K562 (cell line): Measurements from ENCODE around the gene COPA. TPM values are rescaled to one million over a fixed set of nuclear protein-coding genes. Genes with fewer than 3 reads are reported as not detected.

Experiments
- CREM ChIP-seq: IDR thresholded peaks from 2 replicates; pipeline ENCODE4 v1.6.1; 2014; ENCODE audit warnings: antibody characterized with exemption, low read depth
- EZH2 ChIP-seq: IDR thresholded peaks from 2 replicates; pipeline ENCODE4 v1.6.1; 2012; ENCODE audit warnings: low read depth, mild to moderate bottlenecking, inconsistent platforms, low read length, borderline replicate concordance
- GTF2E2 ChIP-seq: fragments of 200-800 bp; sonication (Bioruptor generic); IDR thresholded peaks from 2 replicates; pipeline ENCODE4 v1.6.1; 2016; ENCODE audit warnings: missing genetic modification characterization, missing compliant biosample characterization
- MITF ChIP-seq: IDR thresholded peaks from 2 replicates; pipeline ENCODE4 v1.6.1; 2014; ENCODE audit warnings: antibody characterized with exemption
- MXI1 ChIP-seq: IDR thresholded peaks from 2 replicates; pipeline ENCODE4 v1.6.1; 2011; ENCODE audit warnings: low read depth, mild to moderate bottlenecking, improper control_type of control experiment, low read length
- ZNF57 ChIP-seq: fragments of 450-650 bp; formaldehyde crosslinking; IDR thresholded peaks from 2 replicates; pipeline ENCODE4 v1.4.0; 2020; ENCODE audit warnings: mild to moderate bottlenecking, moderate library complexity
- polyA plus RNA-seq, 8 experiments: library from polyadenylated mRNA; depleted of rRNA in 4 of 8; stranded (reverse) in 5 of 8; unstranded in 3 of 8; fragments of >200 nt; fragmentation: Nextera tagmentation in 2 of 8; fragmentation: Illumina TruSeq in 1 of 8; extraction: Ambion mirVana in 2 of 8; extraction: Trizol in 1 of 8; gene quantifications; 2 replicates each; pipeline versions ENCODE4 v1.2.1 to v1.2.3, GENCODE V29; 2011 to 2014; ENCODE audit warnings: inconsistent platforms in 1 of 8, missing spikeins in 1 of 8
- total RNA-seq, 7 experiments: library from RNA; depleted of rRNA in 6 of 7; stranded (reverse); fragments of >200 nt in 6 of 7; fragmentation: Illumina TruSeq in 2 of 7; extraction: Trizol in 2 of 7; gene quantifications; 2 replicates each; pipeline versions ENCODE4 v1.2.1 to v1.2.3, GENCODE V29; 2011 to 2021; ENCODE audit warnings: low replicate concordance in 1 of 7
- TF ChIP-seq, protein P1 (sequence below): IDR thresholded peaks from 2 replicates; pipeline ENCODE4 v1.6.1; 2016; ENCODE audit warnings: missing genetic modification characterization, missing compliant biosample characterization
- TF ChIP-seq, protein P2 (sequence below): fragments of 450-650 bp; IDR thresholded peaks from 2 replicates; pipeline ENCODE4 v1.6.1; 2016; ENCODE audit warnings: mild to moderate bottlenecking, moderate library complexity
- TF ChIP-seq, protein P3 (sequence below), 2 experiments: fragments of 450-650 bp in 1 of 2; IDR thresholded peaks; 2 replicates each; pipeline ENCODE4 v1.6.1; 2011 to 2017; ENCODE audit warnings: low read depth in 2 of 2, antibody characterized with exemption in 1 of 2, borderline replicate concordance in 1 of 2, low read length in 1 of 2, mild to moderate bottlenecking in 1 of 2, mixed read lengths in 1 of 2; ENCODE audit not compliant: control insufficient read depth in 1 of 2

COPA gene
- total and polyA plus RNA-seq, 9 of the 15 experiments (the other 6 are each of a cell fraction or from before 2014, with no cell fraction given): 49.8 to 222 (median 110) TPM

- TF ChIP-seq, protein P1, sequence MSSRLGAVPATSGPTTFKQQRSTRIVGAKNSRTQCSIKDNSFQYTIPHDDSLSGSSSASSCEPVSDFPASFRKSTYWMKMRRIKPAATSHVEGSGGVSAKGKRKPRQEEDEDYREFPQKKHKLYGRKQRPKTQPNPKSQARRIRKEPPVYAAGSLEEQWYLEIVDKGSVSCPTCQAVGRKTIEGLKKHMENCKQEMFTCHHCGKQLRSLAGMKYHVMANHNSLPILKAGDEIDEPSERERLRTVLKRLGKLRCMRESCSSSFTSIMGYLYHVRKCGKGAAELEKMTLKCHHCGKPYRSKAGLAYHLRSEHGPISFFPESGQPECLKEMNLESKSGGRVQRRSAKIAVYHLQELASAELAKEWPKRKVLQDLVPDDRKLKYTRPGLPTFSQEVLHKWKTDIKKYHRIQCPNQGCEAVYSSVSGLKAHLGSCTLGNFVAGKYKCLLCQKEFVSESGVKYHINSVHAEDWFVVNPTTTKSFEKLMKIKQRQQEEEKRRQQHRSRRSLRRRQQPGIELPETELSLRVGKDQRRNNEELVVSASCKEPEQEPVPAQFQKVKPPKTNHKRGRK (tag): no peak
- TF ChIP-seq, protein P2, sequence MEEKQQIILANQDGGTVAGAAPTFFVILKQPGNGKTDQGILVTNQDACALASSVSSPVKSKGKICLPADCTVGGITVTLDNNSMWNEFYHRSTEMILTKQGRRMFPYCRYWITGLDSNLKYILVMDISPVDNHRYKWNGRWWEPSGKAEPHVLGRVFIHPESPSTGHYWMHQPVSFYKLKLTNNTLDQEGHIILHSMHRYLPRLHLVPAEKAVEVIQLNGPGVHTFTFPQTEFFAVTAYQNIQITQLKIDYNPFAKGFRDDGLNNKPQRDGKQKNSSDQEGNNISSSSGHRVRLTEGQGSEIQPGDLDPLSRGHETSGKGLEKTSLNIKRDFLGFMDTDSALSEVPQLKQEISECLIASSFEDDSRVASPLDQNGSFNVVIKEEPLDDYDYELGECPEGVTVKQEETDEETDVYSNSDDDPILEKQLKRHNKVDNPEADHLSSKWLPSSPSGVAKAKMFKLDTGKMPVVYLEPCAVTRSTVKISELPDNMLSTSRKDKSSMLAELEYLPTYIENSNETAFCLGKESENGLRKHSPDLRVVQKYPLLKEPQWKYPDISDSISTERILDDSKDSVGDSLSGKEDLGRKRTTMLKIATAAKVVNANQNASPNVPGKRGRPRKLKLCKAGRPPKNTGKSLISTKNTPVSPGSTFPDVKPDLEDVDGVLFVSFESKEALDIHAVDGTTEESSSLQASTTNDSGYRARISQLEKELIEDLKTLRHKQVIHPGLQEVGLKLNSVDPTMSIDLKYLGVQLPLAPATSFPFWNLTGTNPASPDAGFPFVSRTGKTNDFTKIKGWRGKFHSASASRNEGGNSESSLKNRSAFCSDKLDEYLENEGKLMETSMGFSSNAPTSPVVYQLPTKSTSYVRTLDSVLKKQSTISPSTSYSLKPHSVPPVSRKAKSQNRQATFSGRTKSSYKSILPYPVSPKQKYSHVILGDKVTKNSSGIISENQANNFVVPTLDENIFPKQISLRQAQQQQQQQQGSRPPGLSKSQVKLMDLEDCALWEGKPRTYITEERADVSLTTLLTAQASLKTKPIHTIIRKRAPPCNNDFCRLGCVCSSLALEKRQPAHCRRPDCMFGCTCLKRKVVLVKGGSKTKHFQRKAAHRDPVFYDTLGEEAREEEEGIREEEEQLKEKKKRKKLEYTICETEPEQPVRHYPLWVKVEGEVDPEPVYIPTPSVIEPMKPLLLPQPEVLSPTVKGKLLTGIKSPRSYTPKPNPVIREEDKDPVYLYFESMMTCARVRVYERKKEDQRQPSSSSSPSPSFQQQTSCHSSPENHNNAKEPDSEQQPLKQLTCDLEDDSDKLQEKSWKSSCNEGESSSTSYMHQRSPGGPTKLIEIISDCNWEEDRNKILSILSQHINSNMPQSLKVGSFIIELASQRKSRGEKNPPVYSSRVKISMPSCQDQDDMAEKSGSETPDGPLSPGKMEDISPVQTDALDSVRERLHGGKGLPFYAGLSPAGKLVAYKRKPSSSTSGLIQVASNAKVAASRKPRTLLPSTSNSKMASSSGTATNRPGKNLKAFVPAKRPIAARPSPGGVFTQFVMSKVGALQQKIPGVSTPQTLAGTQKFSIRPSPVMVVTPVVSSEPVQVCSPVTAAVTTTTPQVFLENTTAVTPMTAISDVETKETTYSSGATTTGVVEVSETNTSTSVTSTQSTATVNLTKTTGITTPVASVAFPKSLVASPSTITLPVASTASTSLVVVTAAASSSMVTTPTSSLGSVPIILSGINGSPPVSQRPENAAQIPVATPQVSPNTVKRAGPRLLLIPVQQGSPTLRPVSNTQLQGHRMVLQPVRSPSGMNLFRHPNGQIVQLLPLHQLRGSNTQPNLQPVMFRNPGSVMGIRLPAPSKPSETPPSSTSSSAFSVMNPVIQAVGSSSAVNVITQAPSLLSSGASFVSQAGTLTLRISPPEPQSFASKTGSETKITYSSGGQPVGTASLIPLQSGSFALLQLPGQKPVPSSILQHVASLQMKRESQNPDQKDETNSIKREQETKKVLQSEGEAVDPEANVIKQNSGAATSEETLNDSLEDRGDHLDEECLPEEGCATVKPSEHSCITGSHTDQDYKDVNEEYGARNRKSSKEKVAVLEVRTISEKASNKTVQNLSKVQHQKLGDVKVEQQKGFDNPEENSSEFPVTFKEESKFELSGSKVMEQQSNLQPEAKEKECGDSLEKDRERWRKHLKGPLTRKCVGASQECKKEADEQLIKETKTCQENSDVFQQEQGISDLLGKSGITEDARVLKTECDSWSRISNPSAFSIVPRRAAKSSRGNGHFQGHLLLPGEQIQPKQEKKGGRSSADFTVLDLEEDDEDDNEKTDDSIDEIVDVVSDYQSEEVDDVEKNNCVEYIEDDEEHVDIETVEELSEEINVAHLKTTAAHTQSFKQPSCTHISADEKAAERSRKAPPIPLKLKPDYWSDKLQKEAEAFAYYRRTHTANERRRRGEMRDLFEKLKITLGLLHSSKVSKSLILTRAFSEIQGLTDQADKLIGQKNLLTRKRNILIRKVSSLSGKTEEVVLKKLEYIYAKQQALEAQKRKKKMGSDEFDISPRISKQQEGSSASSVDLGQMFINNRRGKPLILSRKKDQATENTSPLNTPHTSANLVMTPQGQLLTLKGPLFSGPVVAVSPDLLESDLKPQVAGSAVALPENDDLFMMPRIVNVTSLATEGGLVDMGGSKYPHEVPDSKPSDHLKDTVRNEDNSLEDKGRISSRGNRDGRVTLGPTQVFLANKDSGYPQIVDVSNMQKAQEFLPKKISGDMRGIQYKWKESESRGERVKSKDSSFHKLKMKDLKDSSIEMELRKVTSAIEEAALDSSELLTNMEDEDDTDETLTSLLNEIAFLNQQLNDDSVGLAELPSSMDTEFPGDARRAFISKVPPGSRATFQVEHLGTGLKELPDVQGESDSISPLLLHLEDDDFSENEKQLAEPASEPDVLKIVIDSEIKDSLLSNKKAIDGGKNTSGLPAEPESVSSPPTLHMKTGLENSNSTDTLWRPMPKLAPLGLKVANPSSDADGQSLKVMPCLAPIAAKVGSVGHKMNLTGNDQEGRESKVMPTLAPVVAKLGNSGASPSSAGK: no peak
- TF ChIP-seq ZNF57 (CRISPR knock-in tag) (no peak), GTF2E2 (tag) (peak; percentile 80; the same call in 1 of the 2 replicates), CREM (peak; percentile 79), MITF (no peak), MXI1 (peak; percentile 65; the same call in 1 of the 2 replicates), EZH2 (no peak)
- TF ChIP-seq, protein P3, sequence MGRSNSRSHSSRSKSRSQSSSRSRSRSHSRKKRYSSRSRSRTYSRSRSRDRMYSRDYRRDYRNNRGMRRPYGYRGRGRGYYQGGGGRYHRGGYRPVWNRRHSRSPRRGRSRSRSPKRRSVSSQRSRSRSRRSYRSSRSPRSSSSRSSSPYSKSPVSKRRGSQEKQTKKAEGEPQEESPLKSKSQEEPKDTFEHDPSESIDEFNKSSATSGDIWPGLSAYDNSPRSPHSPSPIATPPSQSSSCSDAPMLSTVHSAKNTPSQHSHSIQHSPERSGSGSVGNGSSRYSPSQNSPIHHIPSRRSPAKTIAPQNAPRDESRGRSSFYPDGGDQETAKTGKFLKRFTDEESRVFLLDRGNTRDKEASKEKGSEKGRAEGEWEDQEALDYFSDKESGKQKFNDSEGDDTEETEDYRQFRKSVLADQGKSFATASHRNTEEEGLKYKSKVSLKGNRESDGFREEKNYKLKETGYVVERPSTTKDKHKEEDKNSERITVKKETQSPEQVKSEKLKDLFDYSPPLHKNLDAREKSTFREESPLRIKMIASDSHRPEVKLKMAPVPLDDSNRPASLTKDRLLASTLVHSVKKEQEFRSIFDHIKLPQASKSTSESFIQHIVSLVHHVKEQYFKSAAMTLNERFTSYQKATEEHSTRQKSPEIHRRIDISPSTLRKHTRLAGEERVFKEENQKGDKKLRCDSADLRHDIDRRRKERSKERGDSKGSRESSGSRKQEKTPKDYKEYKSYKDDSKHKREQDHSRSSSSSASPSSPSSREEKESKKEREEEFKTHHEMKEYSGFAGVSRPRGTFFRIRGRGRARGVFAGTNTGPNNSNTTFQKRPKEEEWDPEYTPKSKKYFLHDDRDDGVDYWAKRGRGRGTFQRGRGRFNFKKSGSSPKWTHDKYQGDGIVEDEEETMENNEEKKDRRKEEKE (IDR thresholded peaks at IDR 0.05; ENCODE audit: borderline replicate concordance in 1 of 2, control insufficient read depth in 1 of 2, low read depth in 2 of 2, low read length in 1 of 2): no peak
These were observed 58.2 kb downstream of the COPA start, which contains the start of gene PEX19 (continued) for GRCh38 chr1:160284782-160285344.
